Endometrium (tissue), 2 donors: ENCODE results near the gene DGCR8.
"Not testable (repeated sequence)": the region's sequence is repeated elsewhere in the genome, so short reads cannot be mapped to it uniquely, and the experiment has no call there.

Experiments used
- FAIRE-seq: peaks from 2 replicates; lab custom pipeline; 2012; peaks lifted over from hg19 to GRCh38; lab: Jason Lieb, UNC
- donor health status: control.
- donor health status: control.

Gene DGCR8

DNA sequence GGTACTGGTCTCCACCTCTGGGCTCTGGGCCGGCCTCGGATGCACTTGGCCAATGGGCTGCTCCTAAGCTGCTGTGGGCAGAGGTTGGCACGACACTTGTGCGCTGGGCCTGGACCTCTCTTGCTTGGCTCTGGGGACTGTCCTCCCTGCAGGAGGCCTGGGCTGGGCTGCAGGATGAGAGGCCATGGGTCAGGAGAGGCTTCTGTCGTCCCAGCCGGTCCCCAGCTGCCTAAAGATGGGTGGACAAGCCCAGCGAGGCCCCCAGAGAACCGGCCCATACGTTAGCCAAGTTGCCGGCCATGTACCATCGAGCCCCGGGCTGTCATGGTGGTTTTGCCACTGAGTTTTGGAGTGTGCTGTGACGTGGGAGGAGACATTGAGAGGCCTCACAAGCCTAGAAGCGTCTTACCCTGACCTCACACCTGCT lies 72.4 kb downstream of the DGCR8 start:
- no peak for FAIRE-seq

DNA sequence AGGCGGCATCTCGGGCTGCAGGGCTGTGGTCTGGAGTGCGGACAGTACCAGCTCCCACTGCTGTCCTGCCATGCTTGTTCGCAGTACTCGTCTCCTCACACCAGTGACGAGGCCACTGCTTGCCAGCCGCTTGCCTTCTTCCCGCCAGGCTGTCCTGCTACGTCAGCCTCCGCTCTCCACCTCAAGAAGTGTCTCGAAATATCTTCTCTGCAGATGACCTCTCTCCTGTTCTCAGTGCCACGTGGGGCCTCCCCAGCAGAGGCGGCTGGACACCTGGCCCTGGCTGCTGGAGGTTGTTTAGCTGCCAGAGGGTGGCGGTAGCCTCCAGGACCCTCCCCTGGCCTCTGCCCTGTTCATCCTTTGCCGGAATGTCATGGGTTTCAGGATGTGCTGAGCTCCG lies 73.9 kb downstream of the DGCR8 start:
- FAIRE-seq = no peak

- no peak for FAIRE-seq
Measured at GRCh38 chr22:20154602-20155187, 74.7 kb downstream of the DGCR8 start.

DNA sequence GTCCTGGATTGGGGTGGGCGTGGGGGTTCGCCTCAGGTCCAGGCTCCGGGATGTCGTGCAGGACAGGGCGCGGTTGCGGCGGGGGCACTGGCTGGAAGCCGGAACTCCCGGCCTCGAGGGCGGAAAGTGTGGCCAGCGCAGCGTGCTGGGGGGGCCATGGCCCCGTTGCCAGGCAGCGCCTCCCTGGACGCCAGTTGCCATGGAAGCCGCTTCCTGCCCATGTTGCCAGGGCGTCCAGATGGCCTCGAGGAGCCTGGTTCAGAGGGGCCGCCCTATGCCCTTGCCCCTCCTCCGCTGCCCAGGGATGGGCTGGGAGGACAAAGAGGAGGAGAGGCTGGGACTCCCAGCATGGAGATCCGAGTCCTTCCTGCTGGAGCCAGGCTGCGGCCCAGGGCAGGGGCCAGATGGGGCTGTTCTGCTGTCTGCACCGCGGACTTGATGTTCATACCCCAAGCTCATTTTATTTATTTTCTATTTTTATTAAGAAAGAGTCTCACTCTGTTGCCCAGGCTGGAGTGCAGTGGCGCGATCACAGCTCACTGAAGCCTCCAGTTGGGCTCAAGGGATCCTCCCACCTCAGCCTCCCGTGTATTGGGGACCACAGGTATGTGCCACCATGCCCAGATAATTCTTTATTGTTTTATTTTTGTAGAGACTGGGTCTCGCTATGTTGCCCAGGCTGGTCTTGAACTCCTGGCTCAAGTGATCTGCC lies 75.4 kb downstream of the DGCR8 start:
- no peak for FAIRE-seq

- no peak for FAIRE-seq
Measured at GRCh38 chr22:20156042-20156389, 76.0 kb downstream of the DGCR8 start.

DNA sequence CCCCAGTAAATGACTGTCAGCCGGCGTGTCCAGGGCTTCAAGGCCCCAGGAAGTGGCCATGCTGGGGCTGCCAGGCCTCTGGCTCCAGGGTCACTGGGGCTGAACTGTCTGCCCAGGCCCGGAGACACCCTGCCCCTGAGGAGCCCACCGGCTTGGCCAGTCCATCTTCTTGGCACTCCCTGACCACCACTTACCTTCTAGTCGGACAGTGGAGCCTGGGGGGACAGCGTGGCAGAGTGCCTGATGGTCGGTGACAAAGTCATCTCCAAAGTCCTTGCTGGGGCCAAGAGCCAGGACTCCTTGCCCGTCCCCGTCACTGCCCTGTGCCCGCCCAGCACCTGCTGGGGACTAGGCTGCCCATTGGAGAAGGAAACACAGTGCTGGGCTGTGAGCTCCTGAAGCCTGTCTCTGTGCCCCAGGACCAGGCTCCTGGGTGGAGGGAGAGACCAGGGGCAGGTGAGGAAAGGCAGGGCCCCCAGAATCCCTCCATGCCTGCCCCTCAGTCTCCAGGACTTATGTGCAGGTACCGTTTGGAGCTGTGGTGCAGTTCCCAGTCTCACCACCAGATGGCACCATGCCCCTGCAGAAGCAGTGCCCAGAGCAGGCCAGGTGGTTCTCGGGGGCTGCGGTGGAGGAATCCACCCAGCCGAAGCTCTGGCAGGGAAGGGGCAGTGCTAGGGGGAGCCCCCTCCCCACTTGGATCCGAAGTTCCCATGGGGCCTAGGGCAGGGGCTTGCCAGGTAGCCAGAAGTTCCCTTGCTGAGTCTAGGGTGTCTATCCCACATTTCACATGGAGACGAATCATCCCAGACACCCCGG lies 76.8 kb downstream of the DGCR8 start:
- no peak for FAIRE-seq

GRCh38 chr22:20157430-20158183 lies 77.6 kb downstream of the DGCR8 start:
- no peak for FAIRE-seq

GRCh38 chr22:20158391-20159036 lies 78.5 kb downstream of the DGCR8 start:
- FAIRE-seq = no peak

GRCh38 chr22:20159076-20159475 lies 79.0 kb downstream of the DGCR8 start:
- no peak for FAIRE-seq

- FAIRE-seq = not testable (repeated sequence)
Measured at GRCh38 chr22:20159531-20159930, 79.5 kb downstream of the DGCR8 start.

DNA sequence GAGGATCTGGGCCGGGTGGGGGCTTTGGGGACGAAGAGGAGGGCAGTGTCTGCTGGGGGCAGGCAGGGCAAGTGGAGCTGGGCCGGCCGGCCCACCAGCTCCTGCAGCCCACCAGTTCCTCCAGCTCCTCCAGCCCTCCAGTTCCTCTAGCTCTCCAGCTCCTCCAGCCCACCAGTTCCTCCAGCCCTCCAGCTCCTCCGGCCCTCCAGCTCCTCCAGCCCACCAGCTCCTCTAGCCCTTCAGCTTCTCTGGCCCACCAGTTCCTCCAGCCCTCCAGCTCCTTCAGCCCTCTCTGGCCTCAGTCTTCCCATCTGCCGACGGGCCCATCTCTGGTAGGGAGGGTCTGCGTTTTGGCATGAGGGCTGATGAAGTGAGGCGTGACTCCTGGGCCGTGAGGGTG lies 80.0 kb downstream of the DGCR8 start:
- FAIRE-seq = no peak
